Astrocyte (in vitro differentiated cells and primary cell): ENCODE results near the gene DNAJC18. TPM values are rescaled to one million over a fixed set of nuclear protein-coding genes. Genes with fewer than 3 reads are reported as not detected.
A peak's percentile ranks its signal among the peaks of the same experiment; 100 is the strongest.
"Not testable (repeated sequence)": the region's sequence is repeated elsewhere in the genome, so short reads cannot be mapped to it uniquely, and the experiment has no call there.

Source experiments
- DNase-seq: peaks from one replicate; pipeline ENCODE4 v3.0.0-alpha.2; 2010; ENCODE audit warnings: low read depth
- FAIRE-seq: peaks from 2 replicates; lab custom pipeline; 2011; peaks lifted over from hg19 to GRCh38; lab: Jason Lieb, UNC
- H2AFZ ChIP-seq: 2 replicates; pipeline ENCODE4 v1.6.0; 2012; ENCODE audit warnings: low read depth, low read length, inconsistent platforms
- H3K27ac ChIP-seq: 2 replicates; pipeline ENCODE4 v1.5.1; 2011; ENCODE audit warnings: low read depth, low read length, inconsistent platforms
- H3K27me3 ChIP-seq: 2 replicates; pipeline ENCODE4 v1.6.0; 2011; ENCODE audit warnings: low read length, inconsistent platforms; ENCODE audit not compliant: insufficient read depth
- H3K36me3 ChIP-seq: 2 replicates; pipeline ENCODE4 v1.5.1; 2011; ENCODE audit warnings: low read length, inconsistent platforms; ENCODE audit not compliant: insufficient read depth
- H3K4me1 ChIP-seq: 2 replicates; pipeline ENCODE4 v1.5.1; 2011; ENCODE audit warnings: low read length, inconsistent platforms; ENCODE audit not compliant: insufficient read depth
- H3K4me2 ChIP-seq: 2 replicates; pipeline ENCODE4 v1.6.0; 2012; ENCODE audit warnings: low read length, inconsistent platforms
- H3K4me3 ChIP-seq: 2 replicates; pipeline ENCODE4 v1.5.1; 2011; ENCODE audit warnings: low read depth, mild to moderate bottlenecking, low read length, inconsistent platforms; ENCODE audit not compliant: insufficient read depth
- H3K79me2 ChIP-seq: 2 replicates; pipeline ENCODE4 v1.6.0; 2012; ENCODE audit warnings: mild to moderate bottlenecking, low read length, inconsistent platforms; ENCODE audit not compliant: insufficient read depth
- H3K9ac ChIP-seq: 2 replicates; pipeline ENCODE4 v1.6.0; 2012; ENCODE audit warnings: mild to moderate bottlenecking, low read length, inconsistent platforms
- H3K9me3 ChIP-seq: 2 replicates; pipeline ENCODE4 v1.5.1; 2012; ENCODE audit warnings: low read depth, mild to moderate bottlenecking, low read length, inconsistent platforms; ENCODE audit not compliant: insufficient read depth
- H4K20me1 ChIP-seq: 2 replicates; pipeline ENCODE4 v1.6.0; 2012; ENCODE audit warnings: low read length, inconsistent platforms; ENCODE audit not compliant: insufficient read depth
- H3K27ac Mint-ChIP-seq: one replicate; pipeline ENCODE4 v1.8.0; 2021; ENCODE audit warnings: mild to moderate bottlenecking, mixed read lengths; ENCODE audit not compliant: unreplicated experiment
- H3K27me3 Mint-ChIP-seq: one replicate; pipeline ENCODE4 v1.8.0; 2021; ENCODE audit warnings: low read depth, mixed read lengths; ENCODE audit not compliant: unreplicated experiment
- H3K36me3 Mint-ChIP-seq: one replicate; pipeline ENCODE4 v1.8.0; 2021; ENCODE audit warnings: low read depth, mixed read lengths; ENCODE audit not compliant: unreplicated experiment
- H3K4me1 Mint-ChIP-seq: one replicate; pipeline ENCODE4 v1.8.0; 2021; ENCODE audit warnings: low read depth, mixed read lengths; ENCODE audit not compliant: unreplicated experiment
- H3K4me3 Mint-ChIP-seq: one replicate; pipeline ENCODE4 v1.8.0; 2021; ENCODE audit warnings: mild to moderate bottlenecking, moderate library complexity, mixed read lengths; ENCODE audit not compliant: unreplicated experiment
- H3K9me3 Mint-ChIP-seq: one replicate; pipeline ENCODE4 v1.8.0; 2021; ENCODE audit warnings: mild to moderate bottlenecking, mixed read lengths; ENCODE audit not compliant: unreplicated experiment
- EZH2 ChIP-seq: IDR thresholded peaks from 2 replicates; pipeline ENCODE4 v1.6.1; 2012; ENCODE audit warnings: mild to moderate bottlenecking, low read length, inconsistent platforms; ENCODE audit not compliant: insufficient read depth
- total RNA-seq: library from RNA; stranded (reverse); gene quantifications from 2 replicates; pipeline ENCODE4 v1.2.1, GENCODE V29; 2021
- TF ChIP-seq, protein P1 (sequence below): IDR thresholded peaks from 2 replicates; pipeline ENCODE4 v1.5.1; 2011; ENCODE audit warnings: low read depth, mild to moderate bottlenecking, inconsistent platforms, low read length, moderate library complexity; ENCODE audit not compliant: insufficient read depth

Gene DNAJC18
- total RNA-seq, 1 donor from 2014 or later, result 18.8 TPM

GRCh38 chr5:139486201-139486600, 46.9 kb upstream of the DNAJC18 start:
- no peak overlapping the region for H3K9ac ChIP-seq
- H3K9me3 Mint-ChIP-seq, result no peaks in the 10 kb centered on the region
- peaks cover 11% of the 10 kb centered on the region for H3K27me3 Mint-ChIP-seq
- no peaks in the 10 kb centered on the region for H3K9me3 ChIP-seq
- TF ChIP-seq, protein P1, sequence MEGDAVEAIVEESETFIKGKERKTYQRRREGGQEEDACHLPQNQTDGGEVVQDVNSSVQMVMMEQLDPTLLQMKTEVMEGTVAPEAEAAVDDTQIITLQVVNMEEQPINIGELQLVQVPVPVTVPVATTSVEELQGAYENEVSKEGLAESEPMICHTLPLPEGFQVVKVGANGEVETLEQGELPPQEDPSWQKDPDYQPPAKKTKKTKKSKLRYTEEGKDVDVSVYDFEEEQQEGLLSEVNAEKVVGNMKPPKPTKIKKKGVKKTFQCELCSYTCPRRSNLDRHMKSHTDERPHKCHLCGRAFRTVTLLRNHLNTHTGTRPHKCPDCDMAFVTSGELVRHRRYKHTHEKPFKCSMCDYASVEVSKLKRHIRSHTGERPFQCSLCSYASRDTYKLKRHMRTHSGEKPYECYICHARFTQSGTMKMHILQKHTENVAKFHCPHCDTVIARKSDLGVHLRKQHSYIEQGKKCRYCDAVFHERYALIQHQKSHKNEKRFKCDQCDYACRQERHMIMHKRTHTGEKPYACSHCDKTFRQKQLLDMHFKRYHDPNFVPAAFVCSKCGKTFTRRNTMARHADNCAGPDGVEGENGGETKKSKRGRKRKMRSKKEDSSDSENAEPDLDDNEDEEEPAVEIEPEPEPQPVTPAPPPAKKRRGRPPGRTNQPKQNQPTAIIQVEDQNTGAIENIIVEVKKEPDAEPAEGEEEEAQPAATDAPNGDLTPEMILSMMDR, result no peak
- TF ChIP-seq EZH2, result no peak
- H3K27ac ChIP-seq, result no peak overlapping the region
- FAIRE-seq (no peak), DNase-seq (no peak)
- no peak overlapping the region for H3K4me3 Mint-ChIP-seq
- H2AFZ ChIP-seq, result no peak overlapping the region
- H3K36me3 Mint-ChIP-seq, result peaks cover 2% of the 10 kb centered on the region
- H3K36me3 ChIP-seq, result no peaks in the 10 kb centered on the region
- H3K4me2 ChIP-seq, result no peak overlapping the region
- H4K20me1 ChIP-seq, result no peaks in the 10 kb centered on the region
- H3K79me2 ChIP-seq, result peaks cover 8% of the 10 kb centered on the region
- peaks cover 18% of the 10 kb centered on the region for H3K4me1 ChIP-seq
- no peaks in the 10 kb centered on the region for H3K27me3 ChIP-seq
- H3K27ac Mint-ChIP-seq, result no peak overlapping the region
- H3K4me1 Mint-ChIP-seq, result peaks cover 15% of the 10 kb centered on the region
- H3K4me3 ChIP-seq, result no peak overlapping the region

DNA sequence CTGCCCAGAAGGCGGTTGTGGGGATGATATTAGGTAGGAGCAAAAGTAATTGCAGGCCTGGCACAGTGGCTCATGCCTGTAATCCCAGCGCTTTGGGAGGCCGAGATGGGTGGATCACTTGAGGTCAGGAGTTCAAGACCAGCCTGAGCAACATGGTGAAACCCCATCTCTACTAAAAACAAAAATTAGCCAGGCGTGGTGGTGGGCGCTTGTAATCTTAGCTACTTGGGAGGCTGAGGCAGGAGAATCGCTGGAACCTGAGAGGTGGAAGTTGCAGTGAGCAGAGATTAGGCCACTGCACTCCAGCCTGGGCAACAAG, 43.5 kb upstream of the DNAJC18 start:
- not testable (repeated sequence) for H4K20me1 ChIP-seq, H3K36me3 ChIP-seq, H3K4me3 Mint-ChIP-seq, H3K9me3 ChIP-seq, FAIRE-seq, H3K27me3 ChIP-seq, DNase-seq, H3K9me3 Mint-ChIP-seq, H3K36me3 Mint-ChIP-seq
- Histone ChIP-seq H3K79me2 (peaks cover 15% of the 10 kb centered on the region), H3K27ac (peak overlapping the region; percentile 94), H3K4me3 (peak overlapping the region; percentile 67), H2AFZ (peak overlapping the region; percentile 91), H3K4me1 (peaks cover 23% of the 10 kb centered on the region), H3K4me2 (peak overlapping the region; percentile 82), H3K9ac (peak overlapping the region; percentile 85)
- peaks cover 15% of the 10 kb centered on the region for H3K4me1 Mint-ChIP-seq
- H3K27me3 Mint-ChIP-seq, result peaks cover 19% of the 10 kb centered on the region
- H3K27ac Mint-ChIP-seq, result peak overlapping the region; percentile 87

DNA sequence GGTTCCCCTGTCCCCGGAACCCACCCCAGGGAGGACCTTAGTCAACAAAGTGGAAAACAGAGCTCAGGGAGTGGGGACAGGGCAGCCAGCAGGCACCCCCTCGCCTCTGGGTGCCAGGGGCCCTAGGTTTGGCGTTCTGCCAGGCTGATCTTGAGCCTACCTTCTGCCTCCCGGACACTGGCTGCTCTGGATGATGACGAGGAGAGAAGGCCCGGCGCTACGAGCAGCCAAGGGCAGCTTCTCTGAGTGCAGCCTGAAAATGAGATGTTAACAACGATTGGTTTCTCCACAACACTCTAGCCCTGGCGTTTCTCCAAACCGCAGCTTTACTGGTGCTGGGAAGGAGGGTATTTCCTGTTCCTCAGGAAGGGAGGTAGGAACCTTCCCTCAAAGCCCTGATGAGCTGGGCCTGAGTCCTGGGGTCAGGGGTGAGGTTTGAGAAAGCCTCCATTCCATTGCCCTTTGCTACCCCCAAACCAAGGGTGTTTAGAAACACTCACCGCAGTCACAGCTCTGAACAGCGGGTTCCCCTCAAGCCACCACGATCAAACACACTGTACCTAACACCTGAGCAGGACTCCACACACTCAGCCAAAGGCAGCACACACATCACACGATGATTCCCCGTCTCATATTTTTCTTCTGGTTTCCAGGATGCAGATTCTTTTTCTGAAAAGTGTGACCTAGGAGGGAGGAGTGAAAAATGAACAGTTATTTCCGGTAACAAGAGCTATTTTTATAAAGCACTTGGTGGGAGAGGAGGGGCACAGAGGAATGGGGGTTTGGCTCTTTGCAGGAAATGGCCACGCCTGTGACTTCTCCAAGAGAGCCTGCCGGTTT, 42.9 kb upstream of the DNAJC18 start, which contains the start of gene STING1:
Gene STING1 (minus strand): TSS at position 709 of the 840 bp plus-strand sequence. CDS start 1,054 bp downstream, outside the sequence.
- DNase-seq (peak; percentile 93), FAIRE-seq (peak; percentile 89)
- Mint-ChIP-seq H3K4me3 (peak within 1 kb of the TSS; percentile 31), H3K9me3 (no peaks in the 10 kb centered on the region), H3K36me3 (peaks cover 2% of the 10 kb centered on the region), H3K4me1 (peaks cover 15% of the 10 kb centered on the region), H3K27ac (peak within 1 kb of the TSS; percentile 87), H3K27me3 (peaks cover 24% of the 10 kb centered on the region)
- TF ChIP-seq EZH2, result no peak
- TF ChIP-seq, protein P1, result no peak
- peak within 1 kb of the TSS; percentile 67 for H3K4me3 ChIP-seq
- peak within 1 kb of the TSS; percentile 85 for H3K9ac ChIP-seq
- peak within 1 kb of the TSS; percentile 91 for H2AFZ ChIP-seq
- peak within 1 kb of the TSS; percentile 94 for H3K27ac ChIP-seq
- H3K79me2 ChIP-seq, result peaks cover 15% of the 10 kb centered on the region
- H3K4me1 ChIP-seq, result peaks cover 23% of the 10 kb centered on the region
- peak within 1 kb of the TSS; percentile 82 for H3K4me2 ChIP-seq
- no peaks in the 10 kb centered on the region for H3K9me3 ChIP-seq
- H3K27me3 ChIP-seq, result no peaks in the 10 kb centered on the region
- no peaks in the 10 kb centered on the region for H4K20me1 ChIP-seq
- H3K36me3 ChIP-seq, result no peaks in the 10 kb centered on the region
